KOPT-K1 (cell line): ENCODE results near the gene MAD1L1.

ENCODE experiments used
- H3K27ac ChIP-seq: fragments of 200-600 bp; sonication (generic); 2 replicates; pipeline ENCODE4 v1.5.1; 2016; ENCODE audit warnings: antibody characterized with exemption, mild to moderate bottlenecking, low read depth, low read length; ENCODE audit not compliant: poor library complexity, severe bottlenecking
- H3K36me3 ChIP-seq: fragments of 200-600 bp; sonication (generic); 2 replicates; pipeline ENCODE4 v1.5.1; 2017; ENCODE audit warnings: antibody characterized with exemption, mild to moderate bottlenecking, low read length, moderate library complexity; ENCODE audit not compliant: insufficient read depth
- H3K9me3 ChIP-seq: fragments of 200-600 bp; sonication (generic); 2 replicates; pipeline ENCODE4 v1.5.1; 2017; ENCODE audit warnings: antibody characterized with exemption, low read length, mild to moderate bottlenecking; ENCODE audit not compliant: insufficient read depth, poor library complexity, severe bottlenecking

The MAD1L1 gene

GRCh38 chr7:2253525-2254244 is 20.9 kb upstream of the MAD1L1 start:
- Histone ChIP-seq H3K9me3 (no peaks in the 10 kb centered on the region), H3K27ac (no peak overlapping the region), H3K36me3 (peaks cover 42% of the 10 kb centered on the region; the same call in 1 of the 2 replicates)

GRCh38 chr7:2253021-2253420 is 20.3 kb upstream of the MAD1L1 start:
- Histone ChIP-seq H3K27ac (no peak overlapping the region), H3K36me3 (peaks cover 44% of the 10 kb centered on the region), H3K9me3 (no peaks in the 10 kb centered on the region)

GRCh38 chr7:2251841-2252771 is 19.4 kb upstream of the MAD1L1 start:
- H3K27ac ChIP-seq, result peak overlapping the region; percentile 22
- no peaks in the 10 kb centered on the region for H3K9me3 ChIP-seq
- peaks cover 52% of the 10 kb centered on the region for H3K36me3 ChIP-seq

- no peaks in the 10 kb centered on the region for H3K9me3 ChIP-seq
- H3K36me3 ChIP-seq, result peaks cover 53% of the 10 kb centered on the region
- H3K27ac ChIP-seq, result no peak overlapping the region
Observed at GRCh38 chr7:2251381-2251780, 18.6 kb upstream of the MAD1L1 start.

- Histone ChIP-seq H3K9me3 (no peaks in the 10 kb centered on the region), H3K27ac (peak overlapping the region; percentile 54), H3K36me3 (peaks cover 61% of the 10 kb centered on the region)
Observed at GRCh38 chr7:2249744-2250323, 17.1 kb upstream of the MAD1L1 start.

GRCh38 chr7:2248984-2249694 is 16.4 kb upstream of the MAD1L1 start:
- Histone ChIP-seq H3K27ac (peak overlapping the region; percentile 54), H3K36me3 (peaks cover 64% of the 10 kb centered on the region), H3K9me3 (no peaks in the 10 kb centered on the region)

- H3K36me3 ChIP-seq, result peaks cover 59% of the 10 kb centered on the region
- no peaks in the 10 kb centered on the region for H3K9me3 ChIP-seq
- H3K27ac ChIP-seq, result no peak overlapping the region
Observed at GRCh38 chr7:2247141-2247995, 14.6 kb upstream of the MAD1L1 start.

GRCh38 chr7:2245883-2246675 is 13.3 kb upstream of the MAD1L1 start:
- no peak overlapping the region for H3K27ac ChIP-seq
- no peaks in the 10 kb centered on the region for H3K9me3 ChIP-seq
- peaks cover 48% of the 10 kb centered on the region for H3K36me3 ChIP-seq

GRCh38 chr7:2244404-2244995 is 11.8 kb upstream of the MAD1L1 start:
- Histone ChIP-seq H3K36me3 (peaks cover 47% of the 10 kb centered on the region), H3K9me3 (no peaks in the 10 kb centered on the region), H3K27ac (no peak overlapping the region)

GRCh38 chr7:2243458-2243857 is 10.7 kb upstream of the MAD1L1 start:
- no peak overlapping the region for H3K27ac ChIP-seq

GRCh38 chr7:2242541-2243429 is 10.0 kb upstream of the MAD1L1 start:
- Histone ChIP-seq H3K27ac (peak overlapping the region; percentile 82), H3K9me3 (no peaks in the 10 kb centered on the region), H3K36me3 (peaks cover 58% of the 10 kb centered on the region)

More at GRCh38 chr7:2243458-2243857, 10.7 kb upstream of the MAD1L1 start:
- peaks cover 56% of the 10 kb centered on the region for H3K36me3 ChIP-seq
- no peaks in the 10 kb centered on the region for H3K9me3 ChIP-seq
